Measurements from ENCODE around the gene PDE11A.
"Not testable (repeated sequence)": the region's sequence is repeated elsewhere in the genome, so short reads cannot be mapped to it uniquely, and the experiment has no call there.

DNA sequence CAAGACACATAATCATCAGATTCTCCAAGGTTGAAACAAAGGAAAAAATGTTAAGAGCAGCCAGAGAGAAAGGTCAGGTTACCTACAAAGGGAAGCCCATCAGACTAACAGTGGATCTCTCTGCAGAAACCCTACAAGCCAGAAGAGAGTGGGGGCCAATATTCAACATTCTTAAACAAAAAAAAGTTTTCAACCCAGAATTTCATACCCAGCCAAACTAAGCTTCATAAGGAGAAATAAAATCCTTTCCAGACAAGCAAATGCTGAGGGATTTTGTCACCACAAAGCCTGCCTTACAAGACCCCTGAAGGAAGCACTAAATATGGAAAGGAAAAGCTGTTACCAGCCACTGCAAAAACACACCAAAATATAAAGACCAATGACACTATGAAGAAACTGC lies 39.0 kb downstream of the PDE11A start:
- TF ChIP-seq, protein P1, sequence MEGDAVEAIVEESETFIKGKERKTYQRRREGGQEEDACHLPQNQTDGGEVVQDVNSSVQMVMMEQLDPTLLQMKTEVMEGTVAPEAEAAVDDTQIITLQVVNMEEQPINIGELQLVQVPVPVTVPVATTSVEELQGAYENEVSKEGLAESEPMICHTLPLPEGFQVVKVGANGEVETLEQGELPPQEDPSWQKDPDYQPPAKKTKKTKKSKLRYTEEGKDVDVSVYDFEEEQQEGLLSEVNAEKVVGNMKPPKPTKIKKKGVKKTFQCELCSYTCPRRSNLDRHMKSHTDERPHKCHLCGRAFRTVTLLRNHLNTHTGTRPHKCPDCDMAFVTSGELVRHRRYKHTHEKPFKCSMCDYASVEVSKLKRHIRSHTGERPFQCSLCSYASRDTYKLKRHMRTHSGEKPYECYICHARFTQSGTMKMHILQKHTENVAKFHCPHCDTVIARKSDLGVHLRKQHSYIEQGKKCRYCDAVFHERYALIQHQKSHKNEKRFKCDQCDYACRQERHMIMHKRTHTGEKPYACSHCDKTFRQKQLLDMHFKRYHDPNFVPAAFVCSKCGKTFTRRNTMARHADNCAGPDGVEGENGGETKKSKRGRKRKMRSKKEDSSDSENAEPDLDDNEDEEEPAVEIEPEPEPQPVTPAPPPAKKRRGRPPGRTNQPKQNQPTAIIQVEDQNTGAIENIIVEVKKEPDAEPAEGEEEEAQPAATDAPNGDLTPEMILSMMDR (conservative IDR thresholded peaks at IDR 0.05) = not testable (repeated sequence)
- TF ChIP-seq ZFX (IDR thresholded peaks at IDR 0.05) = not testable (repeated sequence)

All from C4-2B (cell line).